Gastroesophageal sphincter (tissue), 4 donors: ENCODE results near the gene GATA6. TPM values are rescaled to one million over a fixed set of nuclear protein-coding genes. Genes with fewer than 3 reads are reported as not detected.
A peak's percentile ranks its signal among the peaks of the same experiment; 100 is the strongest.

Experiments used
- ATAC-seq: fragments of 150-250 bp; one replicate; pipeline ENCODE4 v1.9.1; 2016; ENCODE audit warnings: mild to moderate bottlenecking, moderate library complexity
- H3K27ac ChIP-seq, 4 donors: fragments of 200-600 bp; sonication (generic) in 3 of 4; 1 replicate in 3 of 4; 2 replicates in 1 of 4; pipeline ENCODE4 v1.5.1; 2016 to 2019
- H3K27me3 ChIP-seq: fragments of 200-600 bp; sonication (generic); one replicate; pipeline ENCODE4 v1.5.1; 2019
- H3K36me3 ChIP-seq, 2 donors: fragments of 200-600 bp; sonication (generic); one replicate each; pipeline ENCODE4 v1.5.1; 2019; ENCODE audit warnings: control low read depth in 1 of 2
- H3K4me1 ChIP-seq, 3 donors: fragments of 200-600 bp; sonication (generic); 1 replicate in 2 of 3; 2 replicates in 1 of 3; pipeline ENCODE4 v1.5.1; 2016 to 2019; ENCODE audit warnings: control low read depth in 2 of 3
- H3K4me3 ChIP-seq, 2 donors: fragments of 200-600 bp; sonication (generic); one replicate each; pipeline ENCODE4 v1.5.1; 2019; ENCODE audit warnings: mild to moderate bottlenecking in 1 of 2, moderate library complexity in 1 of 2
- H3K9me3 ChIP-seq, 3 donors: fragments of 200-600 bp; sonication (generic); one replicate each; pipeline ENCODE4 v1.5.1; 2017 to 2019; ENCODE audit warnings: control low read depth in 2 of 3
- EP300 ChIP-seq: sonication (generic); formaldehyde crosslinking; IDR thresholded peaks from one replicate; pipeline ENCODE4 v1.6.1; 2017; ENCODE audit warnings: antibody characterized with exemption, mild to moderate bottlenecking
- POLR2A ChIP-seq, 2 donors: fragments of 450-650 bp; IDR thresholded peaks; one replicate each; pipeline ENCODE4 v1.6.1; 2017; ENCODE audit warnings: antibody characterized with exemption in 2 of 2, mild to moderate bottlenecking in 2 of 2, moderate library complexity in 1 of 2
- POLR2AphosphoS5 ChIP-seq: sonication (generic); formaldehyde crosslinking; IDR thresholded peaks from one replicate; pipeline ENCODE4 v1.6.1; 2017; ENCODE audit warnings: antibody characterized with exemption
- WGBS, 2 donors: methylation state at CpG; one replicate each; pipeline ENCODE4 v1.1.5; 2018; ENCODE audit warnings: low coverage in 1 of 2; 5-methylcytosine and 5-hydroxymethylcytosine counted together
- total RNA-seq, 4 donors: library from RNA; depleted of rRNA; stranded (reverse); fragments of >200 nt; gene quantifications; one replicate each; pipeline ENCODE4 v1.1.0, GENCODE V29; 2016
- TF ChIP-seq, protein P1 (sequence below), 4 experiments: fragments of 200-600 bp in 2 of 4; fragments of 450-650 bp in 2 of 4; sonication (generic) in 1 of 4; IDR thresholded peaks; one replicate each; pipeline ENCODE4 v1.5.1; 2017 to 2019; ENCODE audit warnings: antibody characterized with exemption in 4 of 4, mild to moderate bottlenecking in 2 of 4, moderate library complexity in 2 of 4

The GATA6 gene
- total RNA-seq, 4 donors from 2014 or later, result 7.5 to 12.4 (median 9.5) TPM

DNA sequence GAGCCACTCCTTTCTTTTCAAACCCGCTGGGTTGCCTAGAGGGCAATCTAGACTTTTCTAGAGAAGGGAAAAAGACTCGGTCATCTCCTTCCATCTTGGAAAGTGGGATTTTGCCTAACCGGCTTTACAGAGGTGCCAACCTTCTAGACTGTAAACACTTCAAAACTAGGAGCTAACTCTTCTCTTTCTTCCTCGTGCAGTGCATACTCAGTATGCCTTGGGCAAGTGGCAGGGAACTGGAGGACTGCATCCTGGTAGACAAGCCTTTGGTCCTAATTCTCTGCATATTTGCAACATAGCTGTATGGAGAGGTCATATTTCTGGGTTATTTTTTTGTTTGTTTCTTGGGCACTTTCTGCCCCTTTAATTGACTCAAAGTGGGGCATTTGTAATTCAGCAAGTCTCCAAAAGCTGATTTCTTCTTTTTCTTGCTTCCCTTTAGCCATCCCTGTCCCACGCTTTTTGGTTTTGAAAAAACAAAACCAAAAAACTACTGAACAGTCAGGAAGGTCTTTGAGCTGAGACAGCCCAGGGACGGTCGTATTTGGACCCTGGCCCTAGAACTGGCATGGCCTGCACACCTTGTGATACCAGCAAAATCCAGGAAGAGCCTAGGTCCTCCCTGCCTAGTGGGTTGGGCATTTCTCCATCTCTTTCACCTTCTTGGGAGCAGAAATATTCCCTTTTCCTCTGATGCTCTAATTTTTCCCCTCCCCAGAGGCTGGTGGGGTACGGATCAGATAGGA is 5.8 kb upstream of the GATA6 start:
- Histone ChIP-seq H3K27ac (no peak overlapping the region), H3K27me3 (peaks cover 99% of the 10 kb centered on the region), H3K4me3 (no peak overlapping the region), H3K9me3 (no peaks in the 10 kb centered on the region), H3K4me1 (peaks cover 0 to 40% (median 10%) of the 10 kb centered on the region in 3 donors), H3K36me3 (no peaks in the 10 kb centered on the region)
- no peak for TF ChIP-seq POLR2A (IDR thresholded peaks at IDR 0.05)
- no peak for TF ChIP-seq EP300
- TF ChIP-seq, protein P1, sequence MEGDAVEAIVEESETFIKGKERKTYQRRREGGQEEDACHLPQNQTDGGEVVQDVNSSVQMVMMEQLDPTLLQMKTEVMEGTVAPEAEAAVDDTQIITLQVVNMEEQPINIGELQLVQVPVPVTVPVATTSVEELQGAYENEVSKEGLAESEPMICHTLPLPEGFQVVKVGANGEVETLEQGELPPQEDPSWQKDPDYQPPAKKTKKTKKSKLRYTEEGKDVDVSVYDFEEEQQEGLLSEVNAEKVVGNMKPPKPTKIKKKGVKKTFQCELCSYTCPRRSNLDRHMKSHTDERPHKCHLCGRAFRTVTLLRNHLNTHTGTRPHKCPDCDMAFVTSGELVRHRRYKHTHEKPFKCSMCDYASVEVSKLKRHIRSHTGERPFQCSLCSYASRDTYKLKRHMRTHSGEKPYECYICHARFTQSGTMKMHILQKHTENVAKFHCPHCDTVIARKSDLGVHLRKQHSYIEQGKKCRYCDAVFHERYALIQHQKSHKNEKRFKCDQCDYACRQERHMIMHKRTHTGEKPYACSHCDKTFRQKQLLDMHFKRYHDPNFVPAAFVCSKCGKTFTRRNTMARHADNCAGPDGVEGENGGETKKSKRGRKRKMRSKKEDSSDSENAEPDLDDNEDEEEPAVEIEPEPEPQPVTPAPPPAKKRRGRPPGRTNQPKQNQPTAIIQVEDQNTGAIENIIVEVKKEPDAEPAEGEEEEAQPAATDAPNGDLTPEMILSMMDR (IDR thresholded peaks at IDR 0.05), result no peak
- no peak for TF ChIP-seq POLR2AphosphoS5
- no peak for ATAC-seq
- 63 to 86% methylated on average over 4 to 7 of the region's 8 CpGs for WGBS, 2 donors

DNA sequence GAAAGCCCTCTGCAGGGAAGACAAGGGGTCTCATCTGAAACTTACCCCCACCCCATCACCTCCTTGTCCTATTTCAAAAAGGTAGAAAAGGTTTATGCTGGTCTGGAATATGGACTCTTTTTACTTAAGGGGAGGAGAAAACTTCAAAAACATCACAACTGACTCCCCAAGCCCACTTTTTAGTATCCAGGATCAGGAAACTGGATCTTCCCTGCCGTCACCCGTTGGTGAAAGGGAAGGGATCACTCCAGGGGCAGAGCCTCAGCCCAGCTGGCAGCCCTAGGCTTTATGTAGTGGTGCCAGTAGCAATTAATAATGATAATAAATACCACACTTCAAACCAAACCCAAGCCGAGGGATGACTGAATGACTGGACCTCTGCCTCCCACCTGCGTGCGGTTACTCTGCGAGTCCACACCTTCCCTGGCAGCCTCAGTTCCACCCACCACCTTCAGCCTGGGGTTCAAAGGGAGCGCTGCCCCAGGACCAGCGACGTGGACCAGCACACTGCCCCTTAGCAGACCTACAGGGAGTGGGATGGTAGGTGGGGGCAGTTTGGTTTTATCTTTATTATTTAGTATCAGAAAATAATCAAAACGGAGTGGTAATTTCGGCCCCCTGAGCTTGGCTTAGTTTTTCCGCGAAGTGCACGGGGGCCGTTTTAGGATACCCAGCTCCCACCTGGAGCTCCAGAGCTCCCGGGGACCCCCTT is 4.9 kb upstream of the GATA6 start:
- Histone ChIP-seq H3K9me3 (no peaks in the 10 kb centered on the region), H3K36me3 (no peaks in the 10 kb centered on the region), H3K27me3 (peaks cover 99% of the 10 kb centered on the region), H3K4me1 (peaks cover 0 to 48% (median 16%) of the 10 kb centered on the region in 3 donors), H3K27ac (no peak overlapping the region), H3K4me3 (peak overlapping the region in 1 of 2 donors; percentile 10)
- no peak for ATAC-seq
- 44 to 64% methylated on average over 2 to 5 of the region's 16 CpGs for WGBS, 2 donors
- TF ChIP-seq, protein P1 (IDR thresholded peaks at IDR 0.05), result no peak
- no peak for TF ChIP-seq POLR2A (IDR thresholded peaks at IDR 0.05)
- no peak for TF ChIP-seq POLR2AphosphoS5
- TF ChIP-seq EP300, result no peak

DNA sequence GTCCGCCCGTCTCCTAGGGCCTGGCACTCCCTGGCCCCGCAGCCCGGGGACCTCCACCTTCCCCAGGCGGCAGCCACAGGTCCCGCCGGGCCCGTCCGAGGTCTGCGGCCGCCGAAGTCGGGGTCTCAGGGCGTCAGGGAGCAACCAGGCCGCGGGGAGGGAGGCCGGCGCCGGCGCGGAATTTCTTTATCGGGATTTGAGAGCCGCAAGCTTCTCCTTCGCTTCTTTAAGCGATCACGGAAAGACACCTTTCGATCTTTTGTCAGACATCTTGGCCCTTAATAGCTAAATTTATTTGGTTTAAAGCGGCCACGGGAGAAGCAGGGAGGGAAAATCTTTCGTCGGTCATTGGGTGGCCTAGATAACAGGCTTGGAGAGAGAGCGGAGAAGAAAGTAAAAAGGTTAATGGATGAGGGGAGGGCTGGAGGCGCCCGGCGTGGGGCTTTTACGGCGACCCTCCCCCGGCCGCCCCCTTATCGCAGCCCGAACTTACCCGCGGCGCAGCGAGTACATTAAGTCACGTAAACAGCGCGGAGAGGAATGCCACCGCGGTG is 4.3 kb upstream of the GATA6 start:
- Histone ChIP-seq H3K9me3 (no peaks in the 10 kb centered on the region), H3K27ac (no peak overlapping the region), H3K36me3 (no peaks in the 10 kb centered on the region), H3K4me1 (peaks cover 0 to 48% (median 16%) of the 10 kb centered on the region in 3 donors), H3K4me3 (peak overlapping the region in 1 of 2 donors; percentile 10), H3K27me3 (peaks cover 99% of the 10 kb centered on the region)
- no peak for TF ChIP-seq POLR2A (IDR thresholded peaks at IDR 0.05)
- no peak for TF ChIP-seq POLR2AphosphoS5
- TF ChIP-seq EP300, result no peak
- TF ChIP-seq, protein P1 (IDR thresholded peaks at IDR 0.05), result no peak
- ATAC-seq, result no peak
- 15 to 27% methylated on average over 3 to 8 of the region's 50 CpGs for WGBS, 2 donors

DNA sequence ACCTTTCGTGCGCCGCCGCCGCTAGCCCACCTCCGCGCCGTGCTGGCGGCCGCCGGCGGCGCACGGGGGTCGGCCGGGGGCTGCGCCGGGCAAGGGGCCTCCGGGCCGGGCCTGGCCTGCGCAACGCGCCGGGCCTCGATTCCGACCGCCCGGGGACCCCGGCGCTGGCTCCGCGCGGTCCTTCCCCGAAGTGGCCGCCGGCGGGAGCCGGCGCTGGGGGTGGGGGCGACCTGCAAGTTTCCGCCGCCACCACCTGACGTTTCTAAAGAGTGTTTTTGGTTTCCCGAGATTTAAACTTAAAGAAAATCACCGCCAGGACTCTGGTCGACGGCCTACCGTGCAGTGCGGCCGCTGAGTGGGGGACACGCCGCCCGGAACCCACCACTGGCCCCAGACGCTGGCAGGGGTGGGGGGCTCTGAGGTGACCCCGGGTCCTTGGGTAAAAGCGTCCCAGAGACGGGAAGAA is 3.8 kb upstream of the GATA6 start:
- peaks cover 0 to 50% (median 16%) of the 10 kb centered on the region in 3 donors for H3K4me1 ChIP-seq
- H3K36me3 ChIP-seq, result no peaks in the 10 kb centered on the region
- peaks cover 96% of the 10 kb centered on the region for H3K27me3 ChIP-seq
- no peak for ATAC-seq
- TF ChIP-seq EP300, result no peak
- TF ChIP-seq, protein P1 (IDR thresholded peaks at IDR 0.05), result no peak
- TF ChIP-seq POLR2AphosphoS5, result no peak
- no peak for TF ChIP-seq POLR2A (IDR thresholded peaks at IDR 0.05)
- WGBS, 2 donors, result 38% methylated on average over 12 of the region's 57 CpGs; no CpG with 5 or more reads in 1 of the 2 donors
- no peaks in the 10 kb centered on the region for H3K9me3 ChIP-seq
- no peak overlapping the region for H3K27ac ChIP-seq
- peak overlapping the region in 1 of 2 donors; percentile 10 for H3K4me3 ChIP-seq
